ENCODE results near the gene SLC16A5. TPM values are rescaled to one million over a fixed set of nuclear protein-coding genes. Genes with fewer than 3 reads are reported as not detected.
"Not testable (repeated sequence)": the region's sequence is repeated elsewhere in the genome, so short reads cannot be mapped to it uniquely, and the experiment has no call there.

Gene SLC16A5
- total RNA-seq, 2 experiments from 2014 or later, result 9.2 to 11.0 TPM

DNA sequence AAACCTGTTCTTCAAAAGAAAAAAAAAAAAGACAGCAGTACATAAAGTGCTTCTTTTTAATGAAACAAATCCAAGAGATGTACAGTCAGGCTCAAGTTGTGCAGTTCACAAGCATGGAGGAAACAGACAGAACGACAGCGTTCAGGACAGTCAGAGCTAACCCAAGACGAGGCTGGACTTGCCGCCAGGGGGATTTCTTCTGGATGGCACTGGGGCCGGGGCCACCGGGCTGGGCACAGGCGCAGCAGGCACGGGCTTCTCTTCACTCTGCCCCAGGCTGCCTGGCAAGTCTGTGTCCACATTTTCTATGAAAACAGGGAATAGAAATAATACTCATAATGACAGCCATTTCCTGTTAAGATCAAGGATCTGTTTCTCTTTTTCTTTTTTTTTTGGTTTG lies 48.2 kb downstream of the SLC16A5 start:
- H3K4me1 ChIP-seq (ENCODE audit: insufficient read depth, low read length), result peaks cover 16% of the 10 kb centered on the region
- no peak overlapping the region for H3K4me3 Mint-ChIP-seq
- H3K36me3 ChIP-seq (ENCODE audit: insufficient read depth, low read length), result peaks cover 2% of the 10 kb centered on the region
- peak overlapping the region; percentile 49 for H3K27ac Mint-ChIP-seq
- POLR2A ChIA-PET, result no interaction called here
- intact Hi-C loops (cut with DNase I, micrococcal nuclease), result no loop called here
- peaks cover 6% of the 10 kb centered on the region for H3K36me3 Mint-ChIP-seq (ENCODE audit: low read depth)
- CTCF ChIA-PET, result interaction anchor here (0.7 kb wide), 1 partner anchor 22 kb away, joined by 3 read pairs; no protein-coding TSS in a partner anchor
- H3K9me3 Mint-ChIP-seq, result no peaks in the 10 kb centered on the region
- no peak overlapping the region for H3K4me3 ChIP-seq (ENCODE audit: low read length)
- DNase-seq, result no peak
- H3K27me3 Mint-ChIP-seq, result no peaks in the 10 kb centered on the region
- H3K4me1 Mint-ChIP-seq (ENCODE audit: low read depth), result peaks cover 8% of the 10 kb centered on the region
- TF ChIP-seq, protein P1, sequence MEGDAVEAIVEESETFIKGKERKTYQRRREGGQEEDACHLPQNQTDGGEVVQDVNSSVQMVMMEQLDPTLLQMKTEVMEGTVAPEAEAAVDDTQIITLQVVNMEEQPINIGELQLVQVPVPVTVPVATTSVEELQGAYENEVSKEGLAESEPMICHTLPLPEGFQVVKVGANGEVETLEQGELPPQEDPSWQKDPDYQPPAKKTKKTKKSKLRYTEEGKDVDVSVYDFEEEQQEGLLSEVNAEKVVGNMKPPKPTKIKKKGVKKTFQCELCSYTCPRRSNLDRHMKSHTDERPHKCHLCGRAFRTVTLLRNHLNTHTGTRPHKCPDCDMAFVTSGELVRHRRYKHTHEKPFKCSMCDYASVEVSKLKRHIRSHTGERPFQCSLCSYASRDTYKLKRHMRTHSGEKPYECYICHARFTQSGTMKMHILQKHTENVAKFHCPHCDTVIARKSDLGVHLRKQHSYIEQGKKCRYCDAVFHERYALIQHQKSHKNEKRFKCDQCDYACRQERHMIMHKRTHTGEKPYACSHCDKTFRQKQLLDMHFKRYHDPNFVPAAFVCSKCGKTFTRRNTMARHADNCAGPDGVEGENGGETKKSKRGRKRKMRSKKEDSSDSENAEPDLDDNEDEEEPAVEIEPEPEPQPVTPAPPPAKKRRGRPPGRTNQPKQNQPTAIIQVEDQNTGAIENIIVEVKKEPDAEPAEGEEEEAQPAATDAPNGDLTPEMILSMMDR (IDR thresholded peaks at IDR 0.05), result no peak
- no peaks in the 10 kb centered on the region for H3K27me3 ChIP-seq (ENCODE audit: control insufficient read depth in 1 of 2, insufficient read depth in 2 of 2, low read length in 2 of 2)
- no peak for ATAC-seq (ENCODE audit: poor library complexity)
- no peaks in the 10 kb centered on the region for H3K9me3 ChIP-seq (ENCODE audit: control insufficient read depth in 1 of 2, insufficient read depth in 1 of 2, low read length in 2 of 2)
- H3K27ac ChIP-seq (ENCODE audit: low read depth in 1 of 2, low read length in 2 of 2), result no peak overlapping the region

DNA sequence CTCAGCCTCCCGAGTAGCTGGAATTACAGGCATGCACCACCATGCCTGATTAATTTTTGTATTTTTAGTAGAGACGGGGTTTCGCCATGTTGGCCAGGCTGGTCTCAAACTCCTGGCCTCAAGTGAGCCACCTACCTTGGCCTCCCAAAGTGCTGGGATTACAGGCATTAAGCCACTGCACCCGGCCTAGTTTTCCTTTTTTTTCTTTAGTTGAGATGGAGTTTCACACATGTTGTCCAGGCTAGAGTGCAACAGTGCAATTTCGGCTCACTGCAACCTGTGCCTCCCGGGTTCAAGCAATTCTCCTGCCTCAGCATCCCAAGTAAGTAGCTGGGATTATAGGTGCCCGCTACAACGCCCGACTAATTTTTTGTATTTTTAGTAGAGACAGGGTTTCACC lies 50.0 kb downstream of the SLC16A5 start:
- H3K27me3 ChIP-seq (ENCODE audit: control insufficient read depth in 1 of 2, insufficient read depth in 2 of 2, low read length in 2 of 2); intact Hi-C loops (cut with DNase I, micrococcal nuclease); ATAC-seq (ENCODE audit: poor library complexity); POLR2A ChIA-PET; H3K27me3 Mint-ChIP-seq; H3K4me3 Mint-ChIP-seq; H3K36me3 Mint-ChIP-seq (ENCODE audit: low read depth); H3K9me3 ChIP-seq (ENCODE audit: control insufficient read depth in 1 of 2, insufficient read depth in 1 of 2, low read length in 2 of 2); H3K4me3 ChIP-seq (ENCODE audit: low read length); H3K27ac Mint-ChIP-seq; DNase-seq; H3K27ac ChIP-seq (ENCODE audit: low read depth in 1 of 2, low read length in 2 of 2); H3K36me3 ChIP-seq (ENCODE audit: insufficient read depth, low read length); H3K9me3 Mint-ChIP-seq: not testable (repeated sequence)
- H3K4me1 ChIP-seq (ENCODE audit: insufficient read depth, low read length), result peaks cover 15% of the 10 kb centered on the region
- CTCF ChIA-PET, result interaction anchor here (1.2 to 1.5 kb wide), 2 partner anchors 23 to 24 kb away, joined by 5 to 11 read pairs; no protein-coding TSS in a partner anchor
- peaks cover 16% of the 10 kb centered on the region for H3K4me1 Mint-ChIP-seq (ENCODE audit: low read depth)

DNA sequence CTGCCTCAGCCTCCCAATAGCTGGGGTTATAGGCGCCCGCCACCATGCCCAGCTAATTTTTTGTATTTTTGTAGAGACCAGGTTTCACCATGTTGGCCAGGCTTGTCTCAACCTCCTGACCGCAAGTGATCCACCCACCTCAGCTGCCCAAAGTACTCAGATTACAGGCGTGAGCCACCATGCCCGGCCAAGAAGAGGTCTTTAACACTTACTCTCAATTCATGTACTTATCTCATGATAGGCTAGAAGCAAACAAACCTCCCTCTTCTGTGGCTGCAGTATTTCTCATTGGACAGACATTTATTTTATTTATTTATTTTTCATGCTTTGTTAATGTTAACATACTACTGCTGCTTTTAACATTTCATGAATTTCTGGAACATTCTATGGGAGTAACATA lies 50.8 kb downstream of the SLC16A5 start:
- intact Hi-C loops (cut with DNase I, micrococcal nuclease), result no loop called here
- peaks cover 13% of the 10 kb centered on the region for H3K36me3 ChIP-seq (ENCODE audit: insufficient read depth, low read length)
- Mint-ChIP-seq H3K4me1 (ENCODE audit: low read depth) (peaks cover 16% of the 10 kb centered on the region), H3K27me3 (no peaks in the 10 kb centered on the region), H3K27ac (no peak overlapping the region), H3K36me3 (ENCODE audit: low read depth) (peaks cover 7% of the 10 kb centered on the region), H3K4me3 (no peak overlapping the region), H3K9me3 (no peaks in the 10 kb centered on the region)
- ATAC-seq (ENCODE audit: poor library complexity) (no peak), DNase-seq (no peak)
- ChIA-PET CTCF (interaction anchor here (1.5 kb wide), 1 partner anchor 25 kb away, joined by 5 read pairs; no protein-coding TSS in a partner anchor), POLR2A (no interaction called here)
- H3K27me3 ChIP-seq (ENCODE audit: control insufficient read depth in 1 of 2, insufficient read depth in 2 of 2, low read length in 2 of 2), result no peaks in the 10 kb centered on the region
- H3K4me1 ChIP-seq (ENCODE audit: insufficient read depth, low read length), result peaks cover 15% of the 10 kb centered on the region
- no peak overlapping the region for H3K27ac ChIP-seq (ENCODE audit: low read depth in 1 of 2, low read length in 2 of 2)
- H3K9me3 ChIP-seq (ENCODE audit: control insufficient read depth in 1 of 2, insufficient read depth in 1 of 2, low read length in 2 of 2), result no peaks in the 10 kb centered on the region
- TF ChIP-seq, protein P1 (IDR thresholded peaks at IDR 0.05), result no peak
- H3K4me3 ChIP-seq (ENCODE audit: low read length), result no peak overlapping the region

Data from CD4-positive, alpha-beta T cell (primary cell).